ENCODE results near the gene KCTD10. TPM values are rescaled to one million over a fixed set of nuclear protein-coding genes. Genes with fewer than 3 reads are reported as not detected.

Gene KCTD10
- total RNA-seq, 1 experiment from 2014 or later, result 44.7 TPM

DNA sequence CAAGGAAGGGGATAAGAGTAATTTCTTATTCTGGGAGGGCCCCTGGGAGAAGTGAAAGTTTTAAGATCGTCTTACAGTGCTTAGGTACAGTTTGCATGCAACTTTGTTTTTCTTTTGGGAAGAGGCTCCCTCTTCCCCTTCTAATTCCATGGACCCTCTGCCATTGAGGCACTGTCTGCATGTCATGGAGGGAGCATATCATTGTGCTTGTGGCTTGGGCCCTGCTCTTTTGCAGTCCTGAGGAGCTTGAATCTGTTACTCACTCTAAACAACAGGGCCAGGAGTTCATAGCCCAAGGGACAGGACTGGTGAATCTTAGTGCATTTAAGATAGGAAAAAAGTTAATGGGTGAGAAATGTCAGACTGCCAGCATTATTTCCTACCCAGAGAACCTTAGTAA lies 2.7 kb upstream of the KCTD10 start:
- ATAC-seq, result no peak
- ChIA-PET CTCF (interaction anchor here (1.5 kb wide), 1 partner anchor 52 kb away, joined by 5 read pairs; no protein-coding TSS in a partner anchor), POLR2A (no interaction called here)
- Mint-ChIP-seq H3K36me3 (peaks cover 10% of the 10 kb centered on the region), H3K4me1 (peaks cover 24% of the 10 kb centered on the region), H3K9me3 (no peaks in the 10 kb centered on the region), H3K4me3 (no peak overlapping the region), H3K27ac (no peak overlapping the region), H3K27me3 (ENCODE audit: low read depth) (no peaks in the 10 kb centered on the region)
- TF ChIP-seq ATF1 (CRISPR knock-in tag; IDR thresholded peaks at IDR 0.05) (no peak), CREB1 (CRISPR knock-in tag; IDR thresholded peaks at IDR 0.05) (no peak), ZNF423 (CRISPR knock-in tag; IDR thresholded peaks at IDR 0.05) (no peak), ATF2 (CRISPR knock-in tag; IDR thresholded peaks at IDR 0.05; ENCODE audit: borderline replicate concordance, low read depth) (no peak), NFYB (CRISPR knock-in tag; conservative IDR thresholded peaks at IDR 0.05; ENCODE audit: low read depth) (no peak), MXD4 (CRISPR knock-in tag; IDR thresholded peaks at IDR 0.05; ENCODE audit: borderline replicate concordance) (no peak), RORB (CRISPR knock-in tag; IDR thresholded peaks at IDR 0.05) (no peak), NFE2L1 (CRISPR knock-in tag; IDR thresholded peaks at IDR 0.05) (no peak), ZBTB43 (CRISPR knock-in tag; IDR thresholded peaks at IDR 0.05) (no peak), TEAD1 (CRISPR knock-in tag; IDR thresholded peaks at IDR 0.05) (no peak), GRHL2 (CRISPR knock-in tag; IDR thresholded peaks at IDR 0.05; ENCODE audit: insufficient replicate concordance, severe bottlenecking) (no peak), SOX15 (CRISPR knock-in tag; IDR thresholded peaks at IDR 0.05) (no peak), SMAD3 (CRISPR knock-in tag; IDR thresholded peaks at IDR 0.05; ENCODE audit: borderline replicate concordance) (no peak), FOXP1 (CRISPR knock-in tag; IDR thresholded peaks at IDR 0.05; ENCODE audit: borderline replicate concordance) (no peak), FOXJ3 (CRISPR knock-in tag; IDR thresholded peaks at IDR 0.05; ENCODE audit: borderline replicate concordance) (no peak), GTF2I (CRISPR knock-in tag; conservative IDR thresholded peaks at IDR 0.05) (no peak)
- TF ChIP-seq, protein P1, sequence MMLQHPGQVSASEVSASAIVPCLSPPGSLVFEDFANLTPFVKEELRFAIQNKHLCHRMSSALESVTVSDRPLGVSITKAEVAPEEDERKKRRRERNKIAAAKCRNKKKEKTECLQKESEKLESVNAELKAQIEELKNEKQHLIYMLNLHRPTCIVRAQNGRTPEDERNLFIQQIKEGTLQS (CRISPR knock-in tag; conservative IDR thresholded peaks at IDR 0.05), result no peak
- TF ChIP-seq, protein P2, sequence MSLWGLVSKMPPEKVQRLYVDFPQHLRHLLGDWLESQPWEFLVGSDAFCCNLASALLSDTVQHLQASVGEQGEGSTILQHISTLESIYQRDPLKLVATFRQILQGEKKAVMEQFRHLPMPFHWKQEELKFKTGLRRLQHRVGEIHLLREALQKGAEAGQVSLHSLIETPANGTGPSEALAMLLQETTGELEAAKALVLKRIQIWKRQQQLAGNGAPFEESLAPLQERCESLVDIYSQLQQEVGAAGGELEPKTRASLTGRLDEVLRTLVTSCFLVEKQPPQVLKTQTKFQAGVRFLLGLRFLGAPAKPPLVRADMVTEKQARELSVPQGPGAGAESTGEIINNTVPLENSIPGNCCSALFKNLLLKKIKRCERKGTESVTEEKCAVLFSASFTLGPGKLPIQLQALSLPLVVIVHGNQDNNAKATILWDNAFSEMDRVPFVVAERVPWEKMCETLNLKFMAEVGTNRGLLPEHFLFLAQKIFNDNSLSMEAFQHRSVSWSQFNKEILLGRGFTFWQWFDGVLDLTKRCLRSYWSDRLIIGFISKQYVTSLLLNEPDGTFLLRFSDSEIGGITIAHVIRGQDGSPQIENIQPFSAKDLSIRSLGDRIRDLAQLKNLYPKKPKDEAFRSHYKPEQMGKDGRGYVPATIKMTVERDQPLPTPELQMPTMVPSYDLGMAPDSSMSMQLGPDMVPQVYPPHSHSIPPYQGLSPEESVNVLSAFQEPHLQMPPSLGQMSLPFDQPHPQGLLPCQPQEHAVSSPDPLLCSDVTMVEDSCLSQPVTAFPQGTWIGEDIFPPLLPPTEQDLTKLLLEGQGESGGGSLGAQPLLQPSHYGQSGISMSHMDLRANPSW (CRISPR knock-in tag; conservative IDR thresholded peaks at IDR 0.05; ENCODE audit: low read depth), result no peak
- TF ChIP-seq, protein P3, sequence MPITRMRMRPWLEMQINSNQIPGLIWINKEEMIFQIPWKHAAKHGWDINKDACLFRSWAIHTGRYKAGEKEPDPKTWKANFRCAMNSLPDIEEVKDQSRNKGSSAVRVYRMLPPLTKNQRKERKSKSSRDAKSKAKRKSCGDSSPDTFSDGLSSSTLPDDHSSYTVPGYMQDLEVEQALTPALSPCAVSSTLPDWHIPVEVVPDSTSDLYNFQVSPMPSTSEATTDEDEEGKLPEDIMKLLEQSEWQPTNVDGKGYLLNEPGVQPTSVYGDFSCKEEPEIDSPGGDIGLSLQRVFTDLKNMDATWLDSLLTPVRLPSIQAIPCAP (CRISPR knock-in tag; IDR thresholded peaks at IDR 0.05), result no peak
- TF ChIP-seq, protein P4, sequence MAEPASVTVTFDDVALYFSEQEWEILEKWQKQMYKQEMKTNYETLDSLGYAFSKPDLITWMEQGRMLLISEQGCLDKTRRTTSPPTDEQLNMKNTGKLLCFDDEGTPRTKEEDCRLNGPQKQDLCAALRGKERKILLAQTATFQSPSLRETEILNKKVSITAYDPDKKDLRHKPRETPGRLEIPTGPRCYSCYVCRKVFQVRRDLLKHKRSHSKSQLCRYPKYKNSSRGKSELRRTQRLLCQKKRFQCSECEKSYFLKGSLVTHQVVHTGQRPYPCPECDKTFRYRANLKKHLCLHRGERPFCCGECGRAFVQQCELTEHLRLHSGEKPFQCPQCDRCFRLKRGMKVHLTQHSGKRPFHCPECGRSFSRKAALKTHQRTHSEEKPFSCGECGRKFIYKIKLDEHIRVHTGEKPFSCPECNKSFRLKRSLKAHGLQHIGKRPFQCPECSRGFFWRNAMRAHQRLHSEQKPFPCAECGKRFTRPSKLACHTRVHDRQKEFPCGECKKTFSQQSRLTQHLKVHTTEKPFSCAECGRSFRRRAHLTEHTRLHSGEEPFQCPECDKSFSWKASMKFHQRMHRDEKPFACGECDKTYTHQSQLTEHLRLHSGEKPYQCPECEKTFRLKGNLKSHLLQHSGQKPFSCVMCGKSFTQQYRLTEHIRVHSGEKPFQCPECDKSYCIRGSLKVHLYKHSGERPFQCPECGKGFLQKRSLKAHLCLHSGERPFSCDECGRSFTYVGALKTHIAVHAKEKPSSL (CRISPR knock-in tag; conservative IDR thresholded peaks at IDR 0.05), result no peak
- no peak for DNase-seq (ENCODE audit: low spot score)
